ENCODE data around the gene TGIF1. TPM values are rescaled to one million over a fixed set of nuclear protein-coding genes. Genes with fewer than 3 reads are reported as not detected.
A peak's percentile ranks its signal among the peaks of the same experiment; 100 is the strongest.

Gene TGIF1
- total RNA-seq, 4 donors from 2014 or later, result 87.5 to 114 (median 106) TPM

- TF ChIP-seq, protein P1, sequence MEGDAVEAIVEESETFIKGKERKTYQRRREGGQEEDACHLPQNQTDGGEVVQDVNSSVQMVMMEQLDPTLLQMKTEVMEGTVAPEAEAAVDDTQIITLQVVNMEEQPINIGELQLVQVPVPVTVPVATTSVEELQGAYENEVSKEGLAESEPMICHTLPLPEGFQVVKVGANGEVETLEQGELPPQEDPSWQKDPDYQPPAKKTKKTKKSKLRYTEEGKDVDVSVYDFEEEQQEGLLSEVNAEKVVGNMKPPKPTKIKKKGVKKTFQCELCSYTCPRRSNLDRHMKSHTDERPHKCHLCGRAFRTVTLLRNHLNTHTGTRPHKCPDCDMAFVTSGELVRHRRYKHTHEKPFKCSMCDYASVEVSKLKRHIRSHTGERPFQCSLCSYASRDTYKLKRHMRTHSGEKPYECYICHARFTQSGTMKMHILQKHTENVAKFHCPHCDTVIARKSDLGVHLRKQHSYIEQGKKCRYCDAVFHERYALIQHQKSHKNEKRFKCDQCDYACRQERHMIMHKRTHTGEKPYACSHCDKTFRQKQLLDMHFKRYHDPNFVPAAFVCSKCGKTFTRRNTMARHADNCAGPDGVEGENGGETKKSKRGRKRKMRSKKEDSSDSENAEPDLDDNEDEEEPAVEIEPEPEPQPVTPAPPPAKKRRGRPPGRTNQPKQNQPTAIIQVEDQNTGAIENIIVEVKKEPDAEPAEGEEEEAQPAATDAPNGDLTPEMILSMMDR (IDR thresholded peaks at IDR 0.05), result no peak
- no peak for TF ChIP-seq POLR2A (IDR thresholded peaks at IDR 0.05)
- DNase-seq (ENCODE audit: low spot score in 2 of 2), result no peak
- WGBS, 2 donors, result 15 to 16% methylated on average over 2 of the region's 2 CpGs
- H3K4me3 ChIP-seq (ENCODE audit: low read depth, poor library complexity, severe bottlenecking), result no peak overlapping the region
- intact Hi-C loops (cut with DNase I; ENCODE audit: low total_unique reads), result loop anchor here (10.0 kb wide), 1 partner anchor 166 kb away; no protein-coding TSS in a partner anchor
These were observed 8.7 kb upstream of the TGIF1 start for GRCh38 chr18:3441290-3441689.

GRCh38 chr18:3442919-3443318 lies 7.1 kb upstream of the TGIF1 start:
- H3K4me3 ChIP-seq (ENCODE audit: low read depth, poor library complexity, severe bottlenecking), result no peak overlapping the region
- WGBS, 2 donors, result 72% methylated on average over 4 of the region's 4 CpGs
- intact Hi-C loops (cut with DNase I; ENCODE audit: low total_unique reads), result loop anchor here (10.0 kb wide), 1 partner anchor 168 kb away; no protein-coding TSS in a partner anchor
- TF ChIP-seq, protein P1 (IDR thresholded peaks at IDR 0.05), result no peak
- no peak for TF ChIP-seq POLR2A (IDR thresholded peaks at IDR 0.05)
- DNase-seq (ENCODE audit: low spot score in 2 of 2), result no peak

GRCh38 chr18:3444296-3444695 lies 5.7 kb upstream of the TGIF1 start:
- intact Hi-C loops (cut with DNase I; ENCODE audit: low total_unique reads), result loop anchor here (10.0 kb wide), 1 partner anchor 169 kb away; no protein-coding TSS in a partner anchor
- no peak overlapping the region for H3K4me3 ChIP-seq (ENCODE audit: low read depth, poor library complexity, severe bottlenecking)
- 96 to 97% methylated on average over 3 of the region's 3 CpGs for WGBS, 2 donors
- TF ChIP-seq, protein P1 (IDR thresholded peaks at IDR 0.05), result no peak
- no peak for TF ChIP-seq POLR2A (IDR thresholded peaks at IDR 0.05)
- DNase-seq (ENCODE audit: low spot score in 2 of 2), result no peak

GRCh38 chr18:3444954-3445353 lies 5.0 kb upstream of the TGIF1 start:
- 78 to 88% methylated on average over 5 of the region's 5 CpGs for WGBS, 2 donors
- intact Hi-C loops (cut with DNase I; ENCODE audit: low total_unique reads), result loop anchor here (10.0 kb wide), 1 partner anchor 170 kb away; no protein-coding TSS in a partner anchor
- H3K4me3 ChIP-seq (ENCODE audit: low read depth, poor library complexity, severe bottlenecking), result no peak overlapping the region
- no peak for DNase-seq (ENCODE audit: low spot score in 2 of 2)
- TF ChIP-seq, protein P1 (IDR thresholded peaks at IDR 0.05), result no peak
- TF ChIP-seq POLR2A (IDR thresholded peaks at IDR 0.05), result no peak

GRCh38 chr18:3447068-3447894 lies 2.7 kb upstream of the TGIF1 start:
- no peak for TF ChIP-seq POLR2A (IDR thresholded peaks at IDR 0.05)
- TF ChIP-seq, protein P1 (IDR thresholded peaks at IDR 0.05), result no peak
- intact Hi-C loops (cut with DNase I; ENCODE audit: low total_unique reads), result loop anchor here (10.0 kb wide), 1 partner anchor 172 kb away; no protein-coding TSS in a partner anchor
- 1 to 2% methylated on average over 22 of the region's 22 CpGs for WGBS, 2 donors
- H3K4me3 ChIP-seq (ENCODE audit: low read depth, poor library complexity, severe bottlenecking), result peak overlapping the region; percentile 25
- DNase-seq (ENCODE audit: low spot score in 2 of 2), result peak; percentile 62 to 92

All from lower leg skin (tissue), 4 donors.